ENCODE results near the gene LPCAT1.
"Not testable (repeated sequence)": the region's sequence is repeated elsewhere in the genome, so short reads cannot be mapped to it uniquely, and the experiment has no call there.

LPCAT1 gene

GRCh38 chr5:1480217-1480616, 43.5 kb downstream of the LPCAT1 start:
- no peak for DNase-seq (ENCODE audit: low read depth)

GRCh38 chr5:1479581-1480188, 44.1 kb downstream of the LPCAT1 start:
- DNase-seq (ENCODE audit: low read depth), result no peak

GRCh38 chr5:1479066-1479465, 44.7 kb downstream of the LPCAT1 start:
- DNase-seq (ENCODE audit: low read depth), result no peak

GRCh38 chr5:1478271-1479035, 45.3 kb downstream of the LPCAT1 start:
- no peak for DNase-seq (ENCODE audit: low read depth)

GRCh38 chr5:1477341-1477740, 46.4 kb downstream of the LPCAT1 start:
- no peak for DNase-seq (ENCODE audit: low read depth)

- DNase-seq (ENCODE audit: low read depth), result no peak
These were observed 46.8 kb downstream of the LPCAT1 start for GRCh38 chr5:1476967-1477310.

GRCh38 chr5:1476181-1476966, 47.4 kb downstream of the LPCAT1 start:
- DNase-seq (ENCODE audit: low read depth), result no peak

- not testable (repeated sequence) for DNase-seq (ENCODE audit: low read depth)
These were observed 48.2 kb downstream of the LPCAT1 start for GRCh38 chr5:1475544-1475900.

GRCh38 chr5:1474866-1475543, 48.8 kb downstream of the LPCAT1 start:
- no peak for DNase-seq (ENCODE audit: low read depth)

- DNase-seq (ENCODE audit: low read depth), result no peak
These were observed 49.4 kb downstream of the LPCAT1 start for GRCh38 chr5:1474183-1474839.

GRCh38 chr5:1473746-1474145, 50.0 kb downstream of the LPCAT1 start:
- no peak for DNase-seq (ENCODE audit: low read depth)

GRCh38 chr5:1472964-1473628, 50.7 kb downstream of the LPCAT1 start:
- no peak for DNase-seq (ENCODE audit: low read depth)

- no peak for DNase-seq (ENCODE audit: low read depth)
These were observed 51.5 kb downstream of the LPCAT1 start for GRCh38 chr5:1471997-1472963.

- no peak for DNase-seq (ENCODE audit: low read depth)
These were observed 52.4 kb downstream of the LPCAT1 start for GRCh38 chr5:1471240-1471853.

- DNase-seq (ENCODE audit: low read depth), result no peak
These were observed 53.0 kb downstream of the LPCAT1 start for GRCh38 chr5:1470762-1471211.

GRCh38 chr5:1468629-1469527, 54.9 kb downstream of the LPCAT1 start:
- DNase-seq (ENCODE audit: low read depth), result no peak

- DNase-seq (ENCODE audit: low read depth), result no peak
These were observed 55.5 kb downstream of the LPCAT1 start for GRCh38 chr5:1468247-1468612.

GRCh38 chr5:1467341-1468246, 56.2 kb downstream of the LPCAT1 start:
- no peak for DNase-seq (ENCODE audit: low read depth)

Data from stimulated activated CD8-positive, alpha-beta memory T cell treated with anti-CD3 and anti-CD28 coated beads, Interleukin-7, amount 100 ng/mL, for 24 hours (primary cell).